Activated CD4-positive, CD25-positive, alpha-beta regulatory T cell treated with anti-CD3 and anti-CD28 coated beads, Interleukin-2, amount 50 U/mL, for 72 hours (primary cell): ENCODE data around the gene H6PD.

ENCODE experiments used
- DNase-seq: peaks from one replicate; pipeline ENCODE4 v3.0.0; 2021

H6PD gene

GRCh38 chr1:9207086-9207485 lies 27.5 kb upstream of the H6PD start:
- no peak for DNase-seq

GRCh38 chr1:9207715-9208114 lies 26.9 kb upstream of the H6PD start:
- DNase-seq: no peak

- no peak for DNase-seq
Observed at GRCh38 chr1:9211291-9211811, 23.2 kb upstream of the H6PD start.

GRCh38 chr1:9212735-9213134 lies 21.8 kb upstream of the H6PD start:
- DNase-seq: no peak

- DNase-seq: no peak
Observed at GRCh38 chr1:9213956-9214355, 20.6 kb upstream of the H6PD start.

- no peak for DNase-seq
Observed at GRCh38 chr1:9218917-9219316, 15.7 kb upstream of the H6PD start.

- DNase-seq: no peak
Observed at GRCh38 chr1:9222846-9223625, 11.5 kb upstream of the H6PD start.

GRCh38 chr1:9224664-9225410 lies 9.7 kb upstream of the H6PD start:
- no peak for DNase-seq

- DNase-seq: no peak
Observed at GRCh38 chr1:9225411-9225785, 9.2 kb upstream of the H6PD start.

GRCh38 chr1:9228609-9229008 lies 6.0 kb upstream of the H6PD start:
- no peak for DNase-seq

- no peak for DNase-seq
Observed at GRCh38 chr1:9229549-9229948, 5.0 kb upstream of the H6PD start.

GRCh38 chr1:9230869-9231533 lies 3.6 kb upstream of the H6PD start:
- no peak for DNase-seq

GRCh38 chr1:9231648-9232332 lies 2.8 kb upstream of the H6PD start:
- no peak for DNase-seq

- no peak for DNase-seq
Observed at GRCh38 chr1:9233241-9233941, 1.2 kb upstream of the H6PD start.

- no peak for DNase-seq
Observed at GRCh38 chr1:9233942-9234222, 692 bp upstream of the H6PD start.

- no peak for DNase-seq
Observed at GRCh38 chr1:9235096-9235459, 504 bp downstream of the H6PD start.

GRCh38 chr1:9235560-9235959 lies 986 bp downstream of the H6PD start:
- DNase-seq: no peak

GRCh38 chr1:9238134-9238533 lies 3.6 kb downstream of the H6PD start:
- DNase-seq: no peak

GRCh38 chr1:9238550-9238949 lies 4.0 kb downstream of the H6PD start:
- DNase-seq: no peak

- peak; percentile 50 for DNase-seq
Observed at GRCh38 chr1:9239622-9240401, 5.2 kb downstream of the H6PD start.

GRCh38 chr1:9240914-9241820 lies 6.6 kb downstream of the H6PD start:
- DNase-seq: no peak
